K562 (cell line): ENCODE results near the gene MLLT1. TPM values are rescaled to one million over a fixed set of nuclear protein-coding genes. Genes with fewer than 3 reads are reported as not detected.

Experiments
- ARID3B ChIP-seq: fragments of 250-450 bp; sonication (Bioruptor Pico); IDR thresholded peaks from 2 replicates; pipeline ENCODE4 v1.4.0; 2020; ENCODE audit warnings: borderline replicate concordance
- CBX8 ChIP-seq: fragments of 200-600 bp; sonication (generic); IDR thresholded peaks from 2 replicates; pipeline ENCODE4 v1.6.1; 2012; ENCODE audit warnings: borderline replicate concordance, mixed run types, low read depth, mild to moderate bottlenecking, moderate library complexity, mixed read lengths, low read length, control low read depth, inconsistent platforms; ENCODE audit not compliant: poor library complexity, severe bottlenecking; ENCODE audit errors: extremely low read depth
- EP400 ChIP-seq: fragments of 450-650 bp; IDR thresholded peaks from 2 replicates; pipeline ENCODE4 v1.6.1; 2017; ENCODE audit warnings: antibody characterized with exemption, mild to moderate bottlenecking, moderate library complexity
- GABPB1 ChIP-seq: sonication (generic); formaldehyde crosslinking; IDR thresholded peaks from 2 replicates; pipeline ENCODE4 v1.8.0; 2022; ENCODE audit warnings: mild to moderate bottlenecking, missing genetic modification reagents
- RBM25 ChIP-seq: fragments of 200-400 bp; formaldehyde crosslinking; IDR thresholded peaks from 2 replicates; pipeline ENCODE4 v1.6.1; 2018; ENCODE audit warnings: low read length, low read depth, moderate library complexity; ENCODE audit not compliant: severe bottlenecking
- SMAD1 ChIP-seq: fragments of 150-350 bp; IDR thresholded peaks from 2 replicates; pipeline ENCODE4 v1.6.1; 2014; ENCODE audit warnings: low read length, low read depth; ENCODE audit not compliant: partially characterized antibody
- SRSF7 ChIP-seq: fragments of 200-400 bp; formaldehyde crosslinking; optimal IDR thresholded peaks from 2 replicates; pipeline ENCODE3; 2017; ENCODE audit warnings: mild to moderate bottlenecking, low read depth, low read length
- TSC22D4 ChIP-seq: fragments of 450-650 bp; IDR thresholded peaks from 2 replicates; pipeline ENCODE4 v1.6.1; 2016; ENCODE audit warnings: missing genetic modification characterization, missing biosample characterization, control low read depth
- ZBTB33 ChIP-seq: sonication (generic); formaldehyde crosslinking; IDR thresholded peaks from 2 replicates; pipeline ENCODE4 v1.8.1; 2023; ENCODE audit warnings: mild to moderate bottlenecking, missing genetic modification reagents
- polyA plus RNA-seq, 8 experiments: library from polyadenylated mRNA; depleted of rRNA in 4 of 8; stranded (reverse) in 5 of 8; unstranded in 3 of 8; fragments of >200 nt; fragmentation: Nextera tagmentation in 2 of 8; fragmentation: Illumina TruSeq in 1 of 8; extraction: Ambion mirVana in 2 of 8; extraction: Trizol in 1 of 8; gene quantifications; 2 replicates each; pipeline versions ENCODE4 v1.2.1 to v1.2.3, GENCODE V29; 2011 to 2014; ENCODE audit warnings: inconsistent platforms in 1 of 8, missing spikeins in 1 of 8
- total RNA-seq, 7 experiments: library from RNA; depleted of rRNA in 6 of 7; stranded (reverse); fragments of >200 nt in 6 of 7; fragmentation: Illumina TruSeq in 2 of 7; extraction: Trizol in 2 of 7; gene quantifications; 2 replicates each; pipeline versions ENCODE4 v1.2.1 to v1.2.3, GENCODE V29; 2011 to 2021; ENCODE audit warnings: low replicate concordance in 1 of 7

Gene MLLT1
- total and polyA plus RNA-seq, 9 of the 15 experiments (the other 6 are each of a cell fraction or from before 2014, with no cell fraction given), result 0.23 to 63.5 (median 15.4) TPM

- no peak for TF ChIP-seq RBM25
- no peak for TF ChIP-seq CBX8
- no peak for TF ChIP-seq ARID3B (CRISPR knock-in tag)
- TF ChIP-seq TSC22D4 (tag), result no peak
- TF ChIP-seq SRSF7, result no peak
- TF ChIP-seq SMAD1, result no peak
- TF ChIP-seq ZBTB33 (CRISPR knock-in tag), result peak; percentile 20; the same call in 1 of the 2 replicates
- TF ChIP-seq EP400, result no peak
- no peak for TF ChIP-seq GABPB1 (CRISPR knock-in tag)
These were observed 59.2 kb downstream of the MLLT1 start (continued) for GRCh38 chr19:6220385-6221191.
